Islet precursor cell (in vitro differentiated cells): Measurements from ENCODE around the gene IRF2.
"Not testable (repeated sequence)": the region's sequence is repeated elsewhere in the genome, so short reads cannot be mapped to it uniquely, and the experiment has no call there.

Source experiments
- DNase-seq: peaks from one replicate; pipeline ENCODE4 v3.0.0-alpha.2; 2018

IRF2 gene

DNA sequence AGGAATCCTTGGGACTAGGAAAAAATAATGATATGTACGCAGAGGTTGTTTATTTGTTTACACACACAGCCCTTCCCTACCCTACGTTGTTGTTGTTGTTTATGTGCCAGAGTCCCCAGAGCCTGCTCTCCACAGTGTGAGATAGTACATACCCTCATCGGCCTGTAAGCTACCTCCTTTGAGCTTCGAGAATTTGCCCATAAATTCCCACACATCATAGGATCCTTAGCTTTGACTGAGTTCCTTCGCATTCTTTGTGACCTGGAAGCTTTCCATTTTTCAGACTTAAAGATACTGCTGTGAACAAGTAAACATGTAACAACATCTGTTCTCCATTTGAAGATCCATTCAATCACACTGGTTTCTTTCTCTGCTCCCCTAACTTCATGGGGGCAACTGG is 114.5 kb downstream of the IRF2 start:
- DNase-seq: peak; percentile 48

- DNase-seq: no peak
These were observed 115.7 kb downstream of the IRF2 start for GRCh38 chr4:184358521-184359232.

- DNase-seq: peak; percentile 8
These were observed 116.6 kb downstream of the IRF2 start for GRCh38 chr4:184357772-184358171.

- DNase-seq: peak; percentile 32
These were observed 117.2 kb downstream of the IRF2 start for GRCh38 chr4:184357165-184357564.

DNA sequence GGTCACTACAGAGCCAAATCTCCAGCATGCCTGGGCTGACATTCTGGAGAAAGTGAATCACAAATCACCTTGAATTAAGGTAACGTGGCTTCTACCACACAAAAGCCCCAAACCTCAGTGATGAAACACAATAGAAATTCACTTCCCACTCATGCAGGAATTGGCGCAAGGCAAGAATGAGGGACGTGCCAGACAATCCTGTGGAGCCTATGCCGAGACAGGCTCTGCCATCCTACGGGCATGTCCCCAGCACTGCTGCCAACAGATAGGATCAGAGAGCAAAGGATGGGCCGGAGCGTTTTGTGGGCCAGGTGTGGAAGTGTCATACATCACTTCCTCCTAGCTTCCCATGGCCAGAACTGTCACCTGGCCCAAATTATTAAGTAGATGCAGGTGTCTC is 118.0 kb downstream of the IRF2 start:
- DNase-seq: no peak

DNA sequence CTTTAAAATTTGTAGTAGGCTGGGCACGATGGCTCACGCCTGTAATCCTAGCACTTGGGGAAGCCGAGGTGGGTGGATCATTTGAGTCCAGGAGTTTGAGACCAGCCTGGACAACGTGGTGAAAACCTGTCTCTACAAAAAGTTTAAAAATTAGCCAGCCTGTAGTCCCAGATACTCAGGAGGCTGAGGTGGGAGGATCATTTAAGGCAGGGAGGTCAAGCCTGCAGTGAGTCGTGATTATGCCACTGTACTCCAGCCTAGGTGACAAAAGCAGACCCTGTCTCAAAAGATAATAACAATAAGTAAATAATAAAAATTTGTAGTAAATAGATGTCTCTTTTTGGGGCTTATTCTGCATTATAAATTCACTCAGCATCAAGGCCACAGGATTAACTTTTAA is 118.5 kb downstream of the IRF2 start:
- DNase-seq: no peak

DNA sequence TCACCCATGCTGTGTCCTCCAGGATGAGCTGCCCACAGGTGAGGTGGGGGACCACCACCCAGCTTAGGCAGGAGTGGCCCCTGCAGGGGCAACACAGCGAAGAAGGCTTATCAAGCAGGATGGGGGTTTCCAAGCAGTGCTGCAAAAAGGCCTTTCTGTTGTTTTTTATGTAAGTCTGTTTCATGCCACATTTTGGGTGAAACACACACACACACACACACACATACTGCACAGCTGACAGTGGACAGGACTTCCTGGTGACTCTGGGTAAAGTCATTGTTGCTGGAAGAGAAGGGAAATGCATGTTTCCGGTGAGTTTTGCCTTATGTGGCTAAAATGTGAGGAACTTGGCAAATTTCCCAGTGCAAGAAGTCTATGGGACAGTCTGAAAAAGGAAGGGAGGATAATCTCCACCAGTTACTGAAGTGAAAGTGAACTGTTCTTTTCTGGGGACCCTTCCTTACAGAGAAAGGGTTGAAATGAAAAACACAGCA is 119.2 kb downstream of the IRF2 start:
- DNase-seq: no peak

GRCh38 chr4:184352891-184353290 is 121.5 kb downstream of the IRF2 start:
- no peak for DNase-seq

GRCh38 chr4:184351560-184352451 is 122.5 kb downstream of the IRF2 start:
- no peak for DNase-seq

DNA sequence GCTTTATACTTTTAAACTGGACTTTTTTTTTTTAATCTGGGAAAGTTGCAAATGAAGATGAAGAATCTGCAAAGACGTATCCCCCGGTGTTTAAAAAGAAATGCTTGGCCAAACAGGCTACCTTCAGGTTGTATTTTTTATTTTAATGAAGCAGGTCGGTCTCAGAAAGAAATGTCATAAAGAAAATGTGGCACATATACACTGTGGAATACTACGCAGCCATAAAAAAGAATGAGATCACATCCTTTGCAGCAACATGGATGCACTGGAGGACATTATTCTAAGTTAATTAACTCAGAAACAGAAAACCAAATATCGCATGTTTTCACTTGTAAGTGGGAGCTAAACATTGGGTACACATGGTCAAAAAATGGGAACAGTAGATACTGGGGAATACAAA is 123.4 kb downstream of the IRF2 start:
- DNase-seq: no peak

DNA sequence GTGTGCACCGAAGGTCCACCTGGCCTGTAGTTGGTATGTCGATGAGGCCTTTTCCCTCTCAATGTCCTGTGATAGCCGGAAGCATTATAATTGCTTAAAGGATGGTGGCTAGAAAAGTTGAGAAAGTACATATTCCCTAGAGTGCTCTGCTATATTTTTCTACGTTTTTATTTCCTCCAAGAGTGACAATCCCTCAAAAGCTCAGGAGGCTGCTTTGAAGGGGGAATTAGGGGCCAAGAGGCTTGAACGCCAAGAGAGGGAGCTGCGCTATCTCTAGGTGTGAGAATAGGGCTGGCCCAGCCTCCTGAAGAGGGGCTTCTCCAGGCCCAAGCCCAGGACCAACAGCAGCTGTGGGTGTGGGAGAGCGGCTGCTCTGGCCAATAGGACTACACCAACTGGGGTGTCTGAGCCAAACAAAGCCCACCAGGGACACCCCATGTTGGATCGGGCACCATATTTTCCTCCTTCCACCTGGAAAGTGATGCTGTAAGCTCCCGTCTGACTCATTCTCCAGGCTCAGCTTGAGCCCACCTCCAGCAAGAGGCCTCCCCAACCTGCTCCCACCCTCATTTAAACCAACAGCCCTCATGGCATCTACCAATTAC is 124.0 kb downstream of the IRF2 start:
- DNase-seq: no peak

DNA sequence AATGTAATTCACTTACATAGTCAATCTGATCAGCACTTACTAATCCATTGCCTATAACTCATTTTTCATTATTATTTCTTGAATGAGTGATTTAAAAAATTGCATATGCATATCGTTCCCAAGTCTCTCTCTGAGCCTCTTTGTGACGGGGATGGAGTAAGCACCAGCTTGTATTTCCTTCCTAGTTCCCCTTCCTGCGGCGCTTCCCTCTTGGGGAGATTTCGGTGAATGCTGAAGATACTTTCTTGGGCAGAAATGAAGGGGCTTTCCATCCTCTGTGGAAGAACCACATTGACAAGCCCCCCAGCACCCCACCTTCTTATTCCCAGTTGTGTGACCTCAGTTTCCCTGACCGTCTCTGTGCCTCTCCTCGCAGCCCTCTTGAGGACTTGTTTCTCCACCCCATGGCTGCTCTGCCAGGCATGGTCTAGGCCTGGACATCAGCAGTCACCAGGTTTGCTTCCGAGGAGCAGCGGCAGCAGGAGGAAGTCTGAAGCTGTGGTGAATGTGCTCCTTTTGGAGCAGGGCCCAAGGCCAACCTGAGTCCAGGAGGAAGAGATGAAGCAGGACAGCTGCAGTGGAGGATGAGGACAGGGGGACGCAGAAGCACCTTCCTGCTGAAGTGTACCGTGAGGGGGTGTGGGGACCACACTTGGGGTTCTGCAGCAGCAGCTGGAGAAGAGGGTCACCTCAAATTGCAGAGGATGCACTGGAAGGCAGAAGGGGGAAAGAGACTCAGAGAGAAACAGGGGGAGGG is 124.9 kb downstream of the IRF2 start:
- no peak for DNase-seq

DNA sequence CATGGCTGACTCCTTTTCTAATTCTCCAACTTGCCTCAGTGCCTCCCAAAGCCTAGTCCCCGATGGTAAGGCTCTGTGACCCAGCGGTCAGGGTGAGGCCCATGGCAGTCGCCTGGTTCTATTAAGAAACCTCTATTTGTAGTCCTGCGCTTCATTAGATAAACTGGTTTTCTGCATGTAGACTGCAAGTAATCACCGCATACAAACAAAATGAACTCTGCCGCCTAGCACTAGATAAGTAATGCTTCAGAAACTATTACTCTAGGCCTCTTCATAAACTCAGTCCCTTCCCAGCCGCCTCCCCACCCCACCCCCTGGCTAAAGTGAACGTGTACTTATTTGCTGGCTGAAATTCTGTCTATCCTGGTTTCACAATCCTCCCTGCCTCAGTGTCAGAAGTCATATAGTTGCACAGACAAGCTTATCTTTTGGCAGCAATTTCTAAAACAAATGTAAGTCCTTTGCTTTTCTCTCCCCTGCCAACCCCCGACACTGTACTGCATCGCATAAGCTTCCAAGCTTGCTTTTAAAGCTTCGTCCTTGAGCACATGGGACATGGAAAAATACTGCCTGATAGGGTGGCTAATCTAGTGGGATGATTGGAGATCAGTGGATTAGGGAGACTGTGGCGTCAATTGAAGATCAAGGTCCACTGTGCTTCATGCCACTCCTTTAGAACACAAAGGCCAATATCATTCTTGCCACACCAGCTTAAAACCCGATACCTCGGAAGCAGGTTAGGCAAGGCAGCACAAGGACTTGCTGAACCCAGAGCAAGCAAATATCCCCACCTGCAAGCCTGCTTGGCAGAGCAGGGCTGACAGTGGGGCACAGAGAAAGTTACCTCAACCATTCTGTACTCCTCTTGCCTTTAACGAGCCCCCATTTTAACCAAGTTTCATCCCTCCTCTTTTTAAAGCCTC is 125.8 kb downstream of the IRF2 start:
- DNase-seq: no peak

GRCh38 chr4:184347251-184348239 is 126.8 kb downstream of the IRF2 start:
- peak; percentile 78 for DNase-seq

DNA sequence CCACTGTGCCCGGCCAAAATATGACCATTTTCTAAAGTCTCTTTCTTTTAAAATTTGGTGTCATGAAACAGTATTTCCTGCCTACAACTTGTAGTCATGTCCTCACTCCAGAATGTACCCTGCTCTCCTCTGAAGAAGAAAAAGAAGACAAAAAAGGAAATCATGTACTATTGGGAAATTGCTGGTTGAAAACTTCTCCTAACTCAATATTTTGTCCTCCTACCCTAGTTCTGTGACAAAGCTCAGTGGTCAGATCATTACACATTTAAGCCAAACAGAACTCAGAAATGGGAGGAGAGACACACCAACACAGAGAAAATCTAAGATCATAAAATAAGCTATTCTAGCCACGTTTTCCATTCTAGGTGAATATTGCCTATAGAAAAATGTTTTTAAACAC is 127.7 kb downstream of the IRF2 start:
- DNase-seq: no peak

GRCh38 chr4:184346273-184346672 is 128.1 kb downstream of the IRF2 start:
- DNase-seq: not testable (repeated sequence)

DNA sequence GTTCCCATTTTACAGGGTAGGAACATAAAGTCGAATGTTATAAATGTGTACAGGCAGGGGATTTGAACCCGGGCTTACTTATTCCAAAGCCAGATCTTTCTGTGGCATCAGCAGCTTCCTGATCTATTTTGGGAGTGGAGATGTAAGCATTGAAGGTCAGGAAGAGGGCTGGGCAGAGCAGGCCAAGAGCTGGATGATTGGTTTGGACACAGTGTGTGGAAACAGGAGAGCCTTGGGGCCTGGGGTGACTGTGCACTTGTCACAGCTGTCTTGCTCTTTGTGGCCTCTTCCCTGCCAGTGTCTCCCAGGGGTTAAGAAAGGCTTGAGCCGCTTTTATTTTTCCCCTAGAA is 128.8 kb downstream of the IRF2 start:
- DNase-seq: no peak

DNA sequence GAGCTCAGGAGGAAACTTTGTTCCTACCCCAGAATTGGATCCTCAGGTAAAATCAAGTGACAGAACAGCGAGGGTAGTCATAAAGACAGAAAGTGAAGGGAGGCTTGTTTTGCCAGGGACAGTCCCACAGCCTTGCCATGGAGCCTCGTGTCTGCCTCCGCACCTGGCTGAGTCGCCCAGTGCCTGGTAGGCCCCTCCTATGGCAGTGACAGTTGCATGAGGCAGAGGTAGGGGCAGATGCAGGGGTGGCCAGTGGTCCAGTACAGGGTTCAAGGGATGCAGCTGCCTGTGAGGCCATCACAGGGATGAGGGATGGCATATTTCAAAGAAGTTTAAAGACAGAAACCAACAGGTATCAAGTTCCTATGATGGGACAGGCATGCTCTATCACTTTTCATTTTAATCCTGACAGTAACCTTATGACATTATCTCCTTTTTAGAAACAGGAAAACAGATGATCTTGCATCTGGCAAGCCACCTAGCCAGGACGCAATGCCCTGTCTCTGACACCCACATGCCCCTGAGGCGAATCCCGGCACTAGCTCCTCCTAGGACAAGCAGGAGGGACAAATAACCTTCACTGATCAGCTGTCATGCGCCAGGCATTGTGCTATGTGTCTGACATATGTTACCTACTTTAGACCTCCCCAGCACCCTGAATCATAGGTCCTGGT is 129.3 kb downstream of the IRF2 start:
- DNase-seq: no peak

- no peak for DNase-seq
These were observed 129.9 kb downstream of the IRF2 start for GRCh38 chr4:184344435-184344834.
